Activated T-cell treated with anti-CD3 and anti-CD28 coated beads for 48 hours (primary cell): ENCODE data around the gene CHST15.

Experiments used
- DNase-seq: peaks from one replicate; pipeline ENCODE4 v3.0.0-alpha.2; 2020; ENCODE audit warnings: low read depth

CHST15 gene

GRCh38 chr10:124028700-124029480 lies 64.5 kb downstream of the CHST15 start:
- DNase-seq: no peak

- no peak for DNase-seq
Measured at GRCh38 chr10:124027651-124028050, 65.7 kb downstream of the CHST15 start.

GRCh38 chr10:124027031-124027611 lies 66.3 kb downstream of the CHST15 start:
- no peak for DNase-seq

GRCh38 chr10:124026589-124026939 lies 66.8 kb downstream of the CHST15 start:
- no peak for DNase-seq

- DNase-seq: no peak
Measured at GRCh38 chr10:124025660-124026588, 67.5 kb downstream of the CHST15 start.

GRCh38 chr10:124025152-124025551 lies 68.2 kb downstream of the CHST15 start:
- no peak for DNase-seq

- DNase-seq: no peak
Measured at GRCh38 chr10:124022066-124022465, 71.3 kb downstream of the CHST15 start.

- DNase-seq: no peak
Measured at GRCh38 chr10:124020981-124021815, 72.2 kb downstream of the CHST15 start.

GRCh38 chr10:124019886-124020797 lies 73.3 kb downstream of the CHST15 start:
- DNase-seq: no peak

GRCh38 chr10:124018886-124019525 lies 74.4 kb downstream of the CHST15 start:
- DNase-seq: no peak

- DNase-seq: no peak
Measured at GRCh38 chr10:124017729-124018128, 75.7 kb downstream of the CHST15 start.

GRCh38 chr10:124016804-124017375 lies 76.5 kb downstream of the CHST15 start:
- DNase-seq: no peak

- DNase-seq: no peak
Measured at GRCh38 chr10:124015991-124016390, 77.4 kb downstream of the CHST15 start.

- DNase-seq: no peak
Measured at GRCh38 chr10:124014416-124015154, 78.8 kb downstream of the CHST15 start.

- DNase-seq: no peak
Measured at GRCh38 chr10:124013916-124014315, 79.5 kb downstream of the CHST15 start.

- DNase-seq: no peak
Measured at GRCh38 chr10:124012991-124013390, 80.4 kb downstream of the CHST15 start.

- DNase-seq: no peak
Measured at GRCh38 chr10:124012583-124012982, 80.8 kb downstream of the CHST15 start.

GRCh38 chr10:124012066-124012465 lies 81.3 kb downstream of the CHST15 start:
- DNase-seq: no peak

- DNase-seq: no peak
Measured at GRCh38 chr10:124011464-124011863, 81.9 kb downstream of the CHST15 start.
